Renal cortical epithelial cell (primary cell): ENCODE measurements around the gene SNRK. TPM values are rescaled to one million over a fixed set of nuclear protein-coding genes. Genes with fewer than 3 reads are reported as not detected.

Source experiments
- DNase-seq: peaks from one replicate; pipeline ENCODE4 v3.0.0-alpha.2; 2011; ENCODE audit warnings: low read depth
- total RNA-seq: library from RNA; depleted of rRNA; stranded (reverse); fragments of >200 nt; gene quantifications from 2 replicates; pipeline ENCODE4 v1.2.3, GENCODE V29; 2014

SNRK gene
- total RNA-seq, 1 donor from 2014 or later = 30.2 TPM

DNA sequence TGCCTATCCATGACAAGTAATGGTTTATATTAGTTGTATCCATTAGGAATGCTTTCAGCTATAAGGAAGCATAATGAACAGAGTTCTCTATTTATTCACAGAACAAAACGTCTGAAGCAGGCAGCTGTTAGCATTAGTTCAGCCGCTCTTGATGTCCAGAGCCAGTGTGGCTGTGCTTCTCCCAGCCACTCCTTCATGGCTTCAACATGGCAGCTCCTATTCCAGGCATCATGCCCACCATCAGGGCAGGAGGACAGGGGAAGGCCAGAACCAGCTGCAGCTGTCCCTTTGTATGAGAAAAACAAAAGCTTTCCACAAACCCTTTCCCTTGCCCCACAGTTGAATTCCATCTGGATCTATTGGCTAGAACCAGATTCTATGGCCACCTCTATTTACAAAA, 12.9 kb upstream of the SNRK start:
- DNase-seq = no peak

DNA sequence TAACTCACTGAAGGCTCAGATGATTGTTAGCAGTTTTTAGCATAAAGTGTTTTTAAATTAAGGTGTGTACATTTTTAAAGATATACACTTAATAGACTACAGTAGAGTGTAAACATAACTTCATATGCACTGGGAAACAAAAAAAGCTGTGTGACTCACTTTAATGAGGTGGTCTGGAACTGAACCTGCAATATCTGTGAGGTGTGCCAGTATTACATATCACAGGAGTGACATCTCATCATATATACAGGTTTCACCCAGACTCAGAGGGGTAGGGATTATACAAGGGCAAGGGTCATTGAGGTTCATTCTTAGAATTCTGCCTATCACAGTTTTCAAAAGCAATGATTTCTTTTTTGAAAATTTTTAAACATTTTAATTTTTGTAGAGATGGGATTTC, 7.3 kb upstream of the SNRK start:
- DNase-seq = no peak

DNA sequence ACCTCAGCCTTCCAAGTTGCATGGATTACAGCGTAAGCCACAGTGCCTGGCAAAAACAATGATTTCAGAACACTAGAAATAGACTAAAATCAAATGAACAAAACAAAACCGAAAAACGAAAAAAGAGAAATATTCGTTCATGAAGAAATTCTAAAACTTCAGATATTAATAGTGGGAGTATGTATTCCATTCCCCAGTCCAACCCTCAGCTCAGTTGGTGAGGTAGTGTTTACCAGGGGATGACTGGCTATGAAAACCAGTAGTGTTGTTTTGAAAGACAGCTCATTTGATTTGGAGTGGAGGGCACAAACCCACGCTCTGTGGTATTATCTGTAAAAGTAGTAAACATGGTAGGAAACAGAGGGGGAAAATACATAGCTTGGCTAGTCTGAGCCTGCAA, 6.8 kb upstream of the SNRK start:
- no peak for DNase-seq

DNA sequence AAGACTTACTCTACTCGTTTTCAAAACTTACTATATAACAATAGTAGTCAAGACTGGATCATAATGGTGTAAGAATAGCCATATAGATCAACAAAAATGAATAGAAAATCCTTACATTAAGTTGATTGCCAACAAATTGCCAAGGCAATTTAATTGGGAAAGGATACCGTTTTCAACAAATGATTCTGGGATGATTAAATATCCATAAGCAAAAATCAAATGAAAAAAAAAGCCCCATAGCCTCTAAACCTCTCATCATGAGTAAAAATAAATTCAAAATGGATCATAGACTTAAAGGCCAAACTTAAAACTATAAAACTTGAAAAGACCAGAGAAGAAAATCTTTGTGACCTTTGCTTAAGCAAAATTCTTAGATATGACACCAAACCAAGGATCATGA, 5.3 kb upstream of the SNRK start:
- no peak for DNase-seq

DNA sequence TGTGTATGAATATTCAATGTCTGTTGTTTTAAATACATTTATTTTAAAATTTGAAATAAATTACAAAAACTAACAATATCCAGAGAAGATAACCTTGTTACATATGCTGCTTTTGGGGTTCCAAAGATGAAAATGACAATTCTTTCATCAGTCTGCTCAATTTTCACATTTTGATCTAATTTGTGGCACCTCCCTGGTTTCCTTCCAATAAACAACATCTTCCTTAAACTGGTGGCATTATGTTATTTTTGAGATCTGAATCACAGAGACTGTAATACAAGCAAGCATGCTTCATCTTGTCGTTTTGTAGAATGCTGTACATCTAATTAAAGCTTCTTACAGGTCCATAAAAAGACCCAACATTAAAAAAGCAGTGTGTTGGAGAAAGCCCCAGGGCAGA, 2.2 kb upstream of the SNRK start:
- no peak for DNase-seq

DNA sequence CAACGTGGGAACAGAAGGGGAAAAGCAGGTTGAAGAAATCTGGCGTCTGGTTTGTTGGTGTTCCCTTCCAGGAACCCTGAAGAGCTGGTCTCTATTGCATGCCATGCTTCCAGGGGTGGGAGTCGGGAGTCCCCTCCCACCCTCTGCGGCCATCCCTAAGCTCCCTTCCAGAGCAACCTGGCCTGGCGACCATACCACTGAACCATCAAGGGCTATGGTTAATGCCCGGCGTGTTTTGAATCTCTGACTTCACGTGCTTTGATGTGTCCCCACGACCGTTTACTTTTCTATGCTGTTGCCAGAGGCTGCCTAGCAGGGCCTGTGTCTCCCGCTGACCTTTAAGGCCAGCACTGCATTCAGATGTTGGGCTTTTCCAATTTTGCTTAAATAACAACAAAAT, 696 bp upstream of the SNRK start:
- no peak for DNase-seq

DNA sequence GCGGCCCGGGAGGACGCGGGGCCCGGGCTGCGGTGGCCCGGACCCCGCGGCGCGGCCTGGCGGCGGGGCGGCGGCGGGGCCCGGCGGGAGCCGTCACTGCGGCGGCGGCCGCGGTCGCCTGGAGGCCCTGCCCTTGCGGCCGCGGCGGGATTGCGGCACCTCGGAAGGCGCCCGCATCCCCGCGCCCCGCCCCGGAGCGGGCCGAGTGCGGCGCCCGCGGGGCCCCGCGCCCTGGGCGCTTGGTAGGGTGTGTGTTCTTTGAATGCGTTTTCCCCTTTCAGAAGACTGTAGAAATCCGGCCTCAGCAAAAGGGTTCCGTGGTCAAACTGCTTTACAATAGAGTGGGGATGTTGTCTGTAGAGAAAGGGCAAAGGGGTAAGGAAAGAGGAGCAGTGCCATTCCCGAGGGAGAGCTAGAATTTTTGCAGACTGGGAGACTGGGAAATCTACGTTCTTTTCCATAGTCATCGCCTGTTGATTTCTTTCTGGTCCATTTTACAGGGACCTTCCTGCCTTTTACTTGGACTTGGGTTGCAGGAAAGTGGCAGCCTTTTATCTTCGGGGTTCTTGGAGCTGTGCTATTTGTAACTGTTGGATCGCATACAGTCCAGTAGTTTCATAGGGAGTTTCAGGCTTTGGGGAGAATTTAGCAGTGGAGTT, 630 bp downstream of the SNRK start:
- peak; percentile 14 for DNase-seq

DNA sequence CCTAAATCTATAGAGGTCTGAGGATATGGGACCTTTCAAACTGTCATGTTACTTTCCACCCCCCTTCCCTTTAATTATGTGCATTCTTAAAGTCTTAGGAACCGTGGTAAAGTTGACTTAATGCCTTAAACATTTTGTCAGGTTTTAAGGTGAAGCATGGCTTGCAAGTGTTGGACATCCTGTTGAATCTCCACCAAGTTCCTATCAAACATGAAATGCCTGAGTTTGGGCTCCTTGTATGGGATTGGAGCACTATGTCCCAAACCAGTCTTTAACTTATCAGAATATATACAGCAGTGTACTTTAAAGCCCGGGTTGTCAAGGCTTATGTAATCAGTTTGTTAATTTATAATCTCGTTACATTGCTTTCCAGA, 1.1 kb downstream of the SNRK start:
- peak; percentile 32 for DNase-seq

DNA sequence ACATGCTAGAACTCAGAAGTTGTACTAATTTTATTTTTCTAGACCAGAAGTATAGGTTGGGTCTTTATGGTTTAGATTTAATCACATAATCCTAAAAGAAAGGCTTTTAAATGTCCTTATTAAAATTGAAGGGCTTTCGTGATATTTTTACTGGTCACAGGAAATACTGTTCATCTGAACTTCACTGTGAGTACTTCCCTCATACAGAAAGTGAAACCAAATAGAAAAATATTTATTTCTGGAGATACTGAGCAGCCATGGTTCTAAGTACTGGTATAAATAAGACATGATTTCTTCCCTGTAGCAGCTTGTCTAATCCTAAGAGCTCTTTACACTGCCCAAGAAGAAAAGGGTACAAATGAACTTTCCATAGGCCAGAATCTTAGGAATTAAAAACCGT, 2.0 kb downstream of the SNRK start:
- DNase-seq = peak; percentile 59

DNA sequence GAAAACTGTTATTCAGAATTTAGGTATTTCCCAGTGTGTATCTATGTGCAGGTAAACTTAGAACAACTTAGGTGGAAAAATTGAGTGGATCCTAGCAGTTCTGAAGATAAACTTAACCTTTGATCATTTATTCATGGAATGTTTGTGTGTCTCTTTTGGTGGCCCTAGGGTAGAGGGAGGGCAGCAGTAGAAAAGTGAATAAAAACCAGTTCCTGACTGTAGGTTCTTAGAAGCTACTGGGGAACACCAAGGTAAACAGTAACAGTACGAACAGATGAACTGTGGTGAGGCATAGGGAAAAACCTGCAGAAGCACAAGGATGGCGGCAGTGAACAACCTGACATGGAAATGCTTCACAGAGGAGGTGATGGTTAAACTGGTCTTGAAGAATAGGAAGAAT, 2.5 kb downstream of the SNRK start:
- peak; percentile 24 for DNase-seq

DNA sequence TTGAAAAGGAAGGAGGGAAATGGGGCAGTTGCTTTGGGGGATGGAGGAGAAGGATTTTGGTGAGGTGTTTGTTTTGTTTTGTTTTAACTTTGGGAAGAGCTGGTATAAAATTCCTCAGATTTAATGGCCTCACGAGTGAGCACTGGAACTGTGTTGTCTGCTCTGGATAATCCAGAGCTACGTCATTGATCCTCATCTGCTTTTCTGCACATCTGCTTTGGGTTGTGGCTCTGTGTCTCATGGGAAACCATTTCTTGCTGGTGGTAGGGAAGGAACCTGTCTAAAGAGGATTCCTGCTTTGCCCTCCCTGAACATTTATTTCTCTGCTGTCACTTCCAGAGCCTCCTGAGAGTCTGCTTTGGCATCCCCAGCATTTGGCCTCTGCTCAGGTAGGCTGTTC, 3.1 kb downstream of the SNRK start:
- DNase-seq = no peak

DNA sequence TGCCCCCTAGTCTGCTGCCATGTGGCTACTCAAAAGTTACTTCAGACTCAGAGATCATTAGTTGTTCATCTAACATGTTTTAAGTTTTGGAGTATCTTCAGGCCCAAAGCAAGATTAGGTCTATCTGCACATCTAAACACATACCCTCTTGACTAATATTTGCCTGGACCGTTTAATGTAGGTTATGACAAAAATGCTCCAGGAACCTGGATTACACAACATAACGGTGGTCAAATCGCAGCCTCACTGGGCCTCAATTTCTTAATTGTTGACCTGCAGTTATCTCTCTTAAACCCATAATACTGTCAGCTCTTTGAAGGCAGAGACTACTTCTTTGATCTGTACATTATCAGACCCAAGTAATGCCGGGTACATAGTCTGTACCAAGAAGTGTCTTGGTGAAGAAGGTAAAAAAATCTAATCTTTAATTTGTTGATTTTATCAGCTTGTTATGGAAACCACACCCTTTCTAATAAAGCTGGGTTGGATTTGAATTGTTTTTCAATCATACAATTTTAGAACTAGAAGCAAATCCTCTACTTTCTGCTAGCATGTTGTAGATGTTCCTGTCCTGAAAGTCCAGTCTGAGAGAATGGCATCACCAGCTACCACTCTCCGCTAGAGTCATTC, 3.6 kb downstream of the SNRK start:
- no peak for DNase-seq

DNA sequence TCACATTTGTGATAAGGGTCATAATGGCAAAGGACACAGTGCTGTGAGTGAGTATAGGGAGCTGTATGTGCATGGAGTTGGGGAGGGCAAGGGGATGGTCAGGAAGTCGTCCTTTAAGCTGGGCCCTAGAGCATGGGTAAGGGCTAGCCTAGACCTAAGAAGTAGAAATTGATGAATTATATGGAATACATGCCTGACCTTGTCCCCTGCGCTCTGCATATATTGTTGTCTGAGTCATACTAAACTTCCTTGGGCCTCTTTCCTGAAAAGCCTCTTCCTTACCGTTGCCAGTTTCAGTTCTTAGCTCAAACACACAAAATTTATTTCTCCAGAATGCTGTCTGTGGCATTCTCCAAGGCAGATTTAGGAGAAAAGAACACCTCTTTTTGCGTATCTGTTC, 4.6 kb downstream of the SNRK start:
- no peak for DNase-seq

DNA sequence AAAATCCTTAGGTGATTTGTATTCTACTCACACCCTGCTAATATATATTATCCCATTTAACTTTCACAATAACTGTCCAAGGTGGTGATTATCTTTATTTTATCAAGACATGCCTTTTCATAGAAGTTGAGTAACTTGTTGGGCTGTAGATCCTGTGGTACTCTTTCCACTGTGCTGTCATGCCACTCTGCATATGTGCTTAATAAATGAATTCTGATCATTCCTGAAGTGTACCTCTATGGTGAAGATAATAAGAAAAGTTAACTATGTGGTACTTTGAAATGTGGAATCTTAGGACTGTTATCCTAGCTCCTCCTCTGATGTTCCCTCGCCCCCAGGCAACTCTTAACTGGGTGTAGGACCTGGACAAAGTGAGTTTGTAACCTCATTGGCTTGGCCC, 5.2 kb downstream of the SNRK start:
- peak; percentile 48 for DNase-seq

DNA sequence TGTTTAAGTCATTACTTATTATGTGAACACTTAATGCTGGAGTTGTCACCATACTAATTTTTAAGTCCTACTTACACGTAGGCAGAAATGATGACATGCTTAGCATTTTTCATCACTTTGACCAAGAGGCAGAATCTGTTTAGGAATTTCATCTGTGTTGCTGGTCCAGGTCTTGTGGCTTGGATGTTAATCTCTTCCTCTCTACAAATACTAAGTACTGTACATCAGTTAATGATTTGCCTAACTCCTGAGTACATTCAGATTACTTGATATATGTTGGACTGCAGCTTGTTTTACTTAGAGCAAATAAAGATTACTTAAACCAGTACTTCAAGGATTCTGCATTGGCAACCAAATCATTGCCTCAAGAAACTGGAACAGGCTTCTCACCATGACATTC, 8.6 kb downstream of the SNRK start:
- peak; percentile 69 for DNase-seq

DNA sequence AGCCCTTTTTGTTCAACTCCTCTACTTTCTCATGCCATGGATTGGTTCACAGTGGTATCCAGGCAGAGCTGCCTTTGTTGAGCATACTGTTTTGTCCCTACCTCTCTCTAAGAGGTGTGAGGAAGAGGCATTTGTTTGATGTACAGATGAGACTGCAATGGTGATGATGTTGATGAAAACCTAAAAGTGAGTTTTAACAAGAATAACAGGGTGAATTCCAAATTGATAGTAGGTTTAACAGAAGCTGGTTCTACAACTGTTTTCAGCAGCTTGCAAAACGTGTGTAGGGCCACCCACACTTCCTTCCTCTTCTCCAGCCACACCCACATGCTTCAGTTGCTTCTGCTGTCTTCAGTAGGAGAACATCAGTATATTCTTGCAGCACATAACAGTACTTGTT, 10.2 kb downstream of the SNRK start:
- no peak for DNase-seq

DNA sequence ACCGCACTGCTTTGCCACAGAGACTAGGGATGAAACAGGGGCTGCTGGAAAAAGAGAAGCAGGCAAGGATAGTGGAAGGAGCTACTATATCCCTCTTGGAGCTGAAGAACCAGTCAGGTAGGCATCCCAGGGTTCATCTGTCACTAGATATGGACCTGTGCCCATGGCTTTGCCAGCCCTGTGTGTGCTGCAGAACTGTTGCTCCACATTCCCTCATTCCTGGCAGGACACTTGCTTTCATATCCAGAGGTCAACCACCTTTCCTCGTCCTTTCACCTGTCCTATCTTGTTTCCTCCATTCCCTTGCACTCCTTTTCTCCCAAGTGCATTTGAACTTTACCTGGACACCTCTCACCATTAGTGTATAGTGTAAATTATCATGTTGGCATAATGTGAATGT, 12.0 kb downstream of the SNRK start:
- no peak for DNase-seq

DNA sequence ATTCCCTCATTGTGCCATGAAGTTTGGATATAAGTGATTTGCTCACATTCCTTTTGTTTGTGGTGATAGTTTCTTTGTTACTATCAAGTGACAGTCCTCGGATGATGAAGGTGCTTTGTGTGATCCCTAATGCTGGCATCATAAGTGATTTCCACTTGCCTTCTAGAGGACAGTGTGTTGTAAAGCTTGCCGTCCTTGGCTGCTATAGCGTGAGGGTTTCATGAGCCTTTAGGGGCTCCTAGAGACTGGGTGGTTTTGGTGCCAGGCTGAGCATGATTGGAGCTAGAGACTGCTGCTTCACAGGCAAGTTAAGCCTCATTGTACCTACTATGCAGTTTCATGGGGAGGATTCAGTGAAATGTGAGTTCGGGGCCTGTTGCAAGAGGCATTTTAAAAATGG, 12.4 kb downstream of the SNRK start:
- DNase-seq = no peak

DNA sequence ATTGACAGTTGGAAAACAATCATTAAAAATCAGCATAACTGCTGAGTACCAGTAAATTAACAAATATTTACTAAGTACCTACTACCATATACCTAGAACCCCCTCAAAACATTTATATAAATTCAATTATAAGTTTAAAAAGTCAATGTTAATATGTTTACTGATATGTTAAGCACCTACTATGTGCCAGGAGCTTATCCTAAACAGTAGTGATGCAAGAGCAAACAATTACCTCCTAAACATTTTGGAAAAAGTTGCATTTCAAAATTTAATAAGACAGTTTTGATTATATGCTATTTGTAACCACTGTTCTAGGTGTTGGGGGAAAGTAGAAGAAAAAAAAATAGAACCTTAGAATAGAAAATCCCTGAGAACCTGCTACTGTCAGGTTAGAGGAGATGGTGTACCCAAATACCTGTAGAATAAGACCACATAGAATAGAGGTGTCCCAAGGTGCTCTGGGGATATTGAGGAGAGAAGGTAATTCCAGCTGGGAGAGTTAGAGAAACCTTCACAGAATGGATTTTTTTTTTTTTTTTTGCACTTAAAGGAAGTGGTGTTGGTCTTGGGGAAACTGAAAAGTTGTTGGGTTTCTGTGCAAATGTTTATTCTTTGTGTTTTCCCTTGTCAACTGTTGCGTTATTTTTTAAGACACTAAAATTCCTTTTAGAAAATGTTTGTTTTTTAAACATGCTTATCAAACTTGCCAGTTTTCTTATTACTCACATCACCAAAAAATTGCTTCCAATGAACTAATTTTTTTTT, 16.0 kb downstream of the SNRK start:
- no peak for DNase-seq

DNA sequence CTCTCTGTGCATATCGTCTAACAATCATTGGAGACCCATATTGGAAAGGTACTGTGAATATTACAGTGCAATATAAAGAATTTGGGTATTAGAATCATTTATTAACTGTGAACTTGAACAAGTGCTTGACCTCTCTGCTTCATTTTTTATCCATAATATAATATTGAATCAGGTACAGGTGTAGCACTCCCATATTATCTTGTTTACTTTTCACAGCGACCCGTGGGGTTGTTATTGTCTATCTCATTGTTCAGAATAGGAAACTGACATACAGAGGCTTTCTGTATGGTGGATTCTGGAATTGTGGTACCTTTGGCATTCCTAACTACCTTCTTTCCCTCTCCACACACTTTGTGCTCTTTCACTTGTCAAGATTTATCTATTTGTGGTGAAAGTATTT, 17.8 kb downstream of the SNRK start:
- DNase-seq = no peak

DNA sequence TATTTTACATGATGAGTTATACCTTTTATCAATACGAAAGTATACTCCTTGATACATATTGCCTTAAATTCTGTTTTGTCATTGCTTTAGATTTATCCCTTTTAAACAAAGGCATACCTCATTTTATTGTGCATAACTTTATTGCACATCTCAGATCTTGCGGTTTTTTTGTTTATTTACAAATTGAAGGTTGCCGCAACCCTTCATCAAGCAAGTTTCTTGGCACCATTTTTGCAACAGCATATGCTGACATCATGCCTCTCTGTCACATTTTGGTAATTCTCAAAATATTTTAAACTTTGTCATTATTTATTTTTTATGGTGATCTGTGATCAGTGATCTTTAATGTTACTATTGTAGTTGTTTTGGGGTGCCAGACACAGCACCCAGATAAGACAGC, 20.9 kb downstream of the SNRK start:
- no peak for DNase-seq

DNA sequence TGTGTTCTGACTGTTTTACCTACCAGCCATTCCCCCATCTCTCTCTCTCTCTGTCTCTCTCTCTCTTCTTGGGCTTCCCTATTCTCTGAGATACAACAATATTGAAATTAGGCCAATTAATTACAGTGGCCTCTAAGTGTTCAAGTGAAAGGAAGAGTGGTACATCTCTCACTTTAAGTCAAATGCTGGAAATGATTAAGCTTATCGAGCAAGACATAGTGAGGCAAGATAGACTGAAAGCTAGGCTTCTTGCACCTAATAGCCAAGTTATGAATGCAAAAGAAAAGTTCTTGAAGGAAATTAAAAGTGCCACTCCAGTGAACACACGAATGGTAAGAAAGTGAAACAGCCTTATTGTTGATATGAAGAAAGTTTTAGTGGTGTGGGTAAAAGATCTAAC, 21.3 kb downstream of the SNRK start:
- no peak for DNase-seq
